GM12878 (cell line): Measurements from ENCODE around the gene PTPRU. TPM values are rescaled to one million over a fixed set of nuclear protein-coding genes. Genes with fewer than 3 reads are reported as not detected.

ENCODE experiments used
- ATAC-seq: fragments of 200-7000 bp; cut with Tn5 transposase; 3 replicates; pipeline ENCODE4 v1.9.1; 2020; ENCODE audit warnings: mild to moderate bottlenecking, moderate library complexity
- BruUV-seq: library from RNA; stranded (reverse); fragments of 400-500 nt; replicated peaks from 2 replicates; lab custom pipeline; 2021; lab: Mats Ljungman, UMichigan
- CTCF ChIA-PET: fragments of 300-600 bp; sonication (Branson Sonifier 250); formaldehyde crosslinking; extraction: SDS; loops from one replicate; lab custom pipeline; 2021; ENCODE audit warnings: inconsistent platforms; lab: Yijun Ruan, JAX
- POLR2A ChIA-PET: fragments of 350-600 bp; formaldehyde crosslinking; extraction: SDS; loops from one replicate; lab custom pipeline; 2021; ENCODE audit warnings: inconsistent platforms; lab: Charles Lee
- RAD21 ChIA-PET: fragments of 300-600 bp; sonication (Branson Sonifier 250); formaldehyde crosslinking; loops from one replicate; lab custom pipeline; 2023; ENCODE audit warnings: antibody characterized with exemption; ENCODE audit not compliant: unreplicated experiment; lab: Charles Lee
- SMC1A ChIA-PET: fragments of 300-600 bp; sonication (Branson Sonifier 250); formaldehyde crosslinking; loops from one replicate; lab custom pipeline; 2023; ENCODE audit not compliant: unreplicated experiment, uncharacterized antibody; lab: Charles Lee
- DNase-seq: peaks from one replicate; pipeline ENCODE4 v3.0.0-alpha.2; 2011; ENCODE audit warnings: low read depth, low spot score
- FAIRE-seq: peaks from 3 replicates; lab custom pipeline; 2011; peaks lifted over from hg19 to GRCh38; lab: Jason Lieb, UNC
- H2AFZ ChIP-seq: 2 replicates; pipeline ENCODE4 v1.6.0; 2011; ENCODE audit warnings: low read depth, low read length, control low read depth; ENCODE audit not compliant: control insufficient read depth
- H3K27ac ChIP-seq: 2 replicates; pipeline ENCODE4 v1.5.1; 2011; ENCODE audit warnings: control low read depth; ENCODE audit not compliant: control insufficient read depth, insufficient read depth
- H3K27me3 ChIP-seq, 2 experiments: replicated peaks in 1 of 2; 2 replicates each; pipeline versions ENCODE4 v1.6.0 to v1.6.1; 2011; ENCODE audit warnings: low read length in 1 of 2; ENCODE audit not compliant: control insufficient read depth in 2 of 2, insufficient read depth in 2 of 2
- H3K36me3 ChIP-seq, 2 experiments: 2 replicates each; pipeline ENCODE4 v1.5.1; 2011; ENCODE audit warnings: low read length in 1 of 2; ENCODE audit not compliant: control insufficient read depth in 2 of 2, insufficient read depth in 2 of 2
- H3K4me1 ChIP-seq: 2 replicates; pipeline ENCODE4 v1.6.1; 2011; ENCODE audit warnings: mild to moderate bottlenecking, low read length, moderate library complexity, mixed read lengths; ENCODE audit not compliant: control insufficient read depth, insufficient read depth
- H3K4me2 ChIP-seq: 2 replicates; pipeline ENCODE4 v1.6.0; 2011; ENCODE audit warnings: control low read depth; ENCODE audit not compliant: control insufficient read depth, insufficient read depth
- H3K4me3 ChIP-seq: fragments of 200-600 bp; sonication (generic); 2 replicates; pipeline ENCODE4 v1.5.1; 2016
- H3K79me2 ChIP-seq: 2 replicates; pipeline ENCODE4 v1.6.0; 2011; ENCODE audit warnings: low read length; ENCODE audit not compliant: control insufficient read depth, insufficient read depth
- H3K9ac ChIP-seq: 2 replicates; pipeline ENCODE4 v1.8.0; 2011; ENCODE audit warnings: low read length, control low read depth, mixed read lengths; ENCODE audit not compliant: control insufficient read depth, insufficient read depth
- H3K9me3 ChIP-seq: replicated peaks from 3 replicates; pipeline ENCODE4 v1.5.1; 2011; ENCODE audit warnings: mild to moderate bottlenecking, low read length; ENCODE audit not compliant: control insufficient read depth, insufficient read depth
- H4K20me1 ChIP-seq: 2 replicates; pipeline ENCODE4 v1.6.0; 2011; ENCODE audit not compliant: control insufficient read depth, insufficient read depth
- SMARCA5 ChIP-seq: fragments of 450-650 bp; IDR thresholded peaks from 2 replicates; pipeline ENCODE4 v1.6.1; 2017; ENCODE audit warnings: mild to moderate bottlenecking
- SREBF1 ChIP-seq: IDR thresholded peaks from 2 replicates; pipeline ENCODE4 v1.6.1; 2012; ENCODE audit warnings: mild to moderate bottlenecking, low read length
- WRNIP1 ChIP-seq: IDR thresholded peaks from 2 replicates; pipeline ENCODE4 v1.6.1; 2011; ENCODE audit warnings: low read depth, low read length, improper control_type of control experiment, borderline replicate concordance
- ZBTB11 ChIP-seq: fragments of 450-650 bp; formaldehyde crosslinking; IDR thresholded peaks from 2 replicates; pipeline ENCODE4 v1.5.0; 2022; ENCODE audit warnings: mild to moderate bottlenecking, missing genetic modification characterization
- WGBS: methylation state at CpG from one replicate; pipeline ENCODE4 v1.1.6; 2016; ENCODE audit warnings: low lambda C conversion rate; ENCODE audit not compliant: insufficient replicate concordance, insufficient coverage; ENCODE audit errors: missing lambda C conversion rate; 5-methylcytosine and 5-hydroxymethylcytosine counted together
- in situ Hi-C: fragments of 300-500 bp; cut with MboI; formaldehyde crosslinking; loops from 9 replicates; pipeline ENCODE4 v1.14.3; 2018; ENCODE audit warnings: mixed read lengths
- intact Hi-C: fragments of 100-400 bp; cut with micrococcal nuclease; formaldehyde crosslinking; loops from one replicate; pipeline ENCODE4 v1.14.2; 2022; ENCODE audit not compliant: unreplicated experiment
- polyA plus RNA-seq, 11 experiments: library from polyadenylated mRNA; depleted of rRNA in 4 of 11; unstranded in 6 of 11; stranded (reverse) in 5 of 11; fragments of >200 nt; fragmentation: Nextera tagmentation in 4 of 11; fragmentation: Illumina TruSeq in 1 of 11; extraction: Ambion mirVana in 4 of 11; extraction: Trizol in 1 of 11; gene quantifications; 1 replicate in 1 of 11; 2 replicates in 10 of 11; pipeline versions ENCODE4 v1.2.1 to v1.2.3, GENCODE V29; 2011 to 2016; ENCODE audit warnings: inconsistent platforms in 2 of 11, missing spikeins in 2 of 11, low read depth in 1 of 11
- total RNA-seq, 4 experiments: library from RNA; depleted of rRNA in 3 of 4; stranded (reverse); fragments of >200 nt in 3 of 4; fragmentation: Illumina TruSeq in 1 of 4; extraction: Trizol in 1 of 4; gene quantifications; 2 replicates each; pipeline versions ENCODE4 v1.2.1 to v1.2.3, GENCODE V29; 2013 to 2021

Gene PTPRU
- total and polyA plus RNA-seq, 10 of the 15 experiments (the other 5 are each of a cell fraction or from before 2014, with no cell fraction given) = 0.04 to 2.5 (median 0.73) TPM

DNA sequence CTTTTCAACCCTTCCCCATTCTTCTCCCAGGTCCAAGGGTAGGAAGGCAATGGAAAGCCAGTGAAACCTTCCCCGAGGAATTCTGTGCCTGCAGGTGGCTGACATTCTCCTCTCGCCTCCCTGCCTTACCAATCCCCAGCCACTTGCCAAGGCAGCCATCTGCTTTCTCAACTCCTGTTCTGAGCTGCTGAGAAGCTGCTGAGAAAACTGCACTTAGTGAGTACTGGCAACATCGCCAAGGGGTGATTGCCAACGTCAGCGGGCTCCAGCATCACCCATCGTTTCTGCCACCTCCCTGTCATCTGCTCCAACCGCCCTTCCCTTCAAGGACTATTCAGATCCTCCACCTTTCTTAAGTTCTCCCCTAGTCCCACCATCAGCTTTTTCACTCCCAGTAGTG is 106.0 kb downstream of the PTPRU start (continued):
- TF ChIP-seq SMARCA5 (no peak), ZBTB11 (CRISPR knock-in tag) (no peak)

DNA sequence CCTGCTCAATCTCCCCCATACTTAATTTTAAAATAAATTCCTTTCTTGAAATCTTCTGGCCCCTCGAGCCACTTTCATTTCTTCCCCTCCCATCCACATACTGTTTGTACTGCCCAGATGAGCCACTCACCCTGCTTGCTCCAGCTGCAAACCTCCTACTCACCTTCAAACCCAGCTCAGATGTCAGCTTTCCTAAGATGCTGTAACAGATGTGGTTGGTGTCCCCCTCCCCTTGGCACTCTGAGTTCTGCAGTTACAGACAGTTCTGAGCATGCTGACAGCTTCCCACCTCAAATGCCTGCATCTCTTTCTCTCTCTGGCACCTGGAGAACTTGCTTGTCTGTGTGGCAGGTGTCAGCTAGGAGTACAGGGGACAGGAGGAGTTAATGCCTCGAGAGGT is 106.7 kb downstream of the PTPRU start:
- Histone ChIP-seq H3K9ac (no peak overlapping the region), H4K20me1 (no peaks in the 10 kb centered on the region), H3K36me3 (no peaks in the 10 kb centered on the region), H3K4me1 (no peaks in the 10 kb centered on the region), H3K79me2 (no peaks in the 10 kb centered on the region), H3K9me3 (no peaks in the 10 kb centered on the region)
- BruUV-seq = no TSS peak
- RAD21 ChIA-PET = no interaction called here
- no peak for TF ChIP-seq WRNIP1
- no peak for TF ChIP-seq SREBF1
- TF ChIP-seq, all 136 proteins: peak for 0
- no peak for FAIRE-seq
- ATAC-seq = no peak
- intact Hi-C loops = no loop called here
- H3K4me2 ChIP-seq = no peak overlapping the region
- POLR2A ChIA-PET = no interaction called here
- H2AFZ ChIP-seq = no peak overlapping the region
- no peak for DNase-seq
- H3K27me3 ChIP-seq = no peaks in the 10 kb centered on the region; a peak in 3 of 4 replicates
- H3K4me3 ChIP-seq = no peak overlapping the region
- no peak overlapping the region for H3K27ac ChIP-seq
- SMC1A ChIA-PET = interaction anchor here (0.6 kb wide), 1 partner anchor 66 kb away, joined by 3 read pairs; no protein-coding TSS in a partner anchor
- in situ Hi-C loops = no loop called here
- CTCF ChIA-PET = interaction anchor here (0.6 kb wide), 1 partner anchor 691 kb away, joined by 3 read pairs; no protein-coding TSS in a partner anchor
- 3% methylated on average over 2 of the region's 2 CpGs for WGBS
